Endothelial cell of umbilical vein (primary cell): Measurements from ENCODE around the gene TBL3. TPM values are rescaled to one million over a fixed set of nuclear protein-coding genes. Genes with fewer than 3 reads are reported as not detected.
A peak's percentile ranks its signal among the peaks of the same experiment; 100 is the strongest.

Source experiments
- BruUV-seq: library from RNA; stranded (reverse); fragments of 400-500 nt; replicated peaks from 2 replicates; lab custom pipeline; 2021; lab: Mats Ljungman, UMichigan
- CTCF ChIA-PET: fragments of 300-600, 350-600 bp; sonication (Branson Sonifier 250); formaldehyde crosslinking; loops from one replicate; lab custom pipeline; 2021; ENCODE audit warnings: antibody characterized with exemption, inconsistent platforms; lab: Charles Lee
- POLR2A ChIA-PET: fragments of 300-600, 350-600 bp; sonication (Branson Sonifier 250); formaldehyde crosslinking; loops from one replicate; lab custom pipeline; 2021; ENCODE audit warnings: antibody characterized with exemption, inconsistent platforms; lab: Charles Lee
- DNase-seq: peaks from one replicate; pipeline ENCODE4 v3.0.0-alpha.2; 2011; ENCODE audit warnings: low read depth, low spot score
- FAIRE-seq: peaks from 2 replicates; lab custom pipeline; 2011; peaks lifted over from hg19 to GRCh38; lab: Jason Lieb, UNC
- H2AFZ ChIP-seq: 2 replicates; pipeline ENCODE4 v1.6.0; 2012; ENCODE audit warnings: low read depth, low read length, control low read depth, inconsistent platforms
- H3K27ac ChIP-seq: 2 replicates; pipeline ENCODE4 v1.5.1; 2011; ENCODE audit warnings: low read depth, mild to moderate bottlenecking, control low read depth, low read length, moderate library complexity; ENCODE audit not compliant: insufficient read depth
- H3K27me3 ChIP-seq, 2 experiments: 2 replicates each; pipeline versions ENCODE4 v1.6.0 to v1.6.1; 2011; ENCODE audit warnings: low read length in 2 of 2, mixed read lengths in 1 of 2; ENCODE audit not compliant: control insufficient read depth in 2 of 2, insufficient read depth in 2 of 2
- H3K36me3 ChIP-seq, 2 experiments: 2 replicates in 1 of 2; 3 replicates in 1 of 2; pipeline ENCODE4 v1.5.1; 2011; ENCODE audit warnings: low read length in 2 of 2, mild to moderate bottlenecking in 1 of 2, moderate library complexity in 1 of 2; ENCODE audit not compliant: control insufficient read depth in 2 of 2, insufficient read depth in 2 of 2; ENCODE audit errors: extremely low read depth in 1 of 2
- H3K4me1 ChIP-seq: 3 replicates; pipeline ENCODE4 v1.5.1; 2011; ENCODE audit warnings: mild to moderate bottlenecking, low read length; ENCODE audit not compliant: control insufficient read depth, insufficient read depth; ENCODE audit errors: extremely low read depth
- H3K4me2 ChIP-seq: 2 replicates; pipeline ENCODE4 v1.6.1; 2011; ENCODE audit warnings: low read length, control low read depth, mixed read lengths; ENCODE audit not compliant: insufficient read depth
- H3K4me3 ChIP-seq, 3 experiments: fragments of 200-600 bp in 1 of 3; sonication (generic), shearing (Covaris generic) in 1 of 3; replicated peaks in 1 of 3; 2 replicates each; pipeline ENCODE4 v1.5.1; 2011 to 2016; ENCODE audit warnings: control low read depth in 3 of 3, low read length in 3 of 3, mild to moderate bottlenecking in 2 of 3, inconsistent platforms in 1 of 3, low read depth in 1 of 3, moderate library complexity in 1 of 3; ENCODE audit not compliant: insufficient read depth in 1 of 3
- H3K79me2 ChIP-seq: 2 replicates; pipeline ENCODE4 v1.6.0; 2012; ENCODE audit warnings: low read length, inconsistent platforms; ENCODE audit not compliant: control insufficient read depth, insufficient read depth
- H3K9ac ChIP-seq: replicated peaks from 2 replicates; pipeline ENCODE3; 2011; ENCODE audit warnings: low read length, control low read depth; ENCODE audit not compliant: insufficient read depth; ENCODE audit errors: extremely low read depth
- H3K9me1 ChIP-seq: replicated peaks from 3 replicates; pipeline ENCODE4 v1.6.0; 2011; ENCODE audit warnings: mild to moderate bottlenecking, low read length; ENCODE audit not compliant: control insufficient read depth, insufficient read depth; ENCODE audit errors: extremely low read depth
- H3K9me3 ChIP-seq: replicated peaks from 2 replicates; pipeline ENCODE4 v1.5.1; 2012; ENCODE audit warnings: low read length, inconsistent platforms; ENCODE audit not compliant: control insufficient read depth, insufficient read depth
- H4K20me1 ChIP-seq: replicated peaks from 2 replicates; pipeline ENCODE3; 2011; ENCODE audit warnings: mild to moderate bottlenecking, low read length; ENCODE audit not compliant: control insufficient read depth, insufficient read depth; ENCODE audit errors: extremely low read depth
- EZH2 ChIP-seq: IDR thresholded peaks from 2 replicates; pipeline ENCODE4 v1.6.1; 2012; ENCODE audit warnings: borderline replicate concordance, low read depth, mild to moderate bottlenecking, moderate library complexity, low read length, inconsistent platforms; ENCODE audit not compliant: severe bottlenecking
- FOS ChIP-seq: IDR thresholded peaks from 2 replicates; pipeline ENCODE4 v1.6.1; 2011; ENCODE audit warnings: mild to moderate bottlenecking, low read length, moderate library complexity, borderline replicate concordance; ENCODE audit not compliant: insufficient read depth
- GATA2 ChIP-seq: IDR thresholded peaks from 2 replicates; pipeline ENCODE4 v1.7.0; 2011; ENCODE audit warnings: low read depth, mild to moderate bottlenecking, moderate library complexity, mixed read lengths, low read length; ENCODE audit not compliant: insufficient read length, insufficient read depth
- JUN ChIP-seq: IDR thresholded peaks from 2 replicates; pipeline ENCODE4 v1.6.1; 2011; ENCODE audit warnings: borderline replicate concordance, low read depth; ENCODE audit not compliant: insufficient read length, insufficient read depth
- MYC ChIP-seq: IDR thresholded peaks from one replicate; pipeline ENCODE4 v1.6.1; 2011; ENCODE audit warnings: mild to moderate bottlenecking, low read depth, low read length
- POLR2A ChIP-seq: IDR thresholded peaks from 2 replicates; pipeline ENCODE4 v1.6.1; 2012; ENCODE audit warnings: low read depth, mild to moderate bottlenecking, control low read depth, low read length
- POLR2AphosphoS5 ChIP-seq: IDR thresholded peaks from 2 replicates; pipeline ENCODE4 v1.6.1; 2012; ENCODE audit warnings: low read depth, mild to moderate bottlenecking, control low read depth, low read length, moderate library complexity; ENCODE audit not compliant: insufficient read depth
- dilution Hi-C: fragments of 300-500 bp; cut with MboI; formaldehyde crosslinking; loops from one replicate; pipeline ENCODE4 v1.15.0; 2019; ENCODE audit warnings: low sequenced_read_pairs; ENCODE audit not compliant: extremely low pct_ligation_motif_present
- intact Hi-C: fragments of 100-400 bp; cut with micrococcal nuclease; formaldehyde crosslinking; loops from one replicate; pipeline ENCODE4 v1.10.0; 2022
- polyA plus RNA-seq, 4 experiments: library from polyadenylated mRNA; depleted of rRNA in 3 of 4; stranded (reverse) in 3 of 4; unstranded in 1 of 4; fragments of >200 nt; gene quantifications; 2 replicates each; pipeline versions ENCODE4 v1.2.1 to v1.2.3, GENCODE V29; 2011 to 2012; ENCODE audit warnings: missing spikeins in 1 of 4
- total RNA-seq: library from RNA; stranded (reverse); gene quantifications from 2 replicates; pipeline ENCODE4 v1.2.3, GENCODE V29; 2021
- TF ChIP-seq, protein P1 (sequence below): IDR thresholded peaks from 2 replicates; pipeline ENCODE4 v1.6.1; 2011; ENCODE audit not compliant: insufficient read depth, insufficient read length
- TF ChIP-seq, protein P2 (sequence below), 2 donors: IDR thresholded peaks; 1 replicate in 1 of 2; 2 replicates in 1 of 2; pipeline ENCODE4 v1.5.1; 2011; ENCODE audit warnings: low read length in 2 of 2, mild to moderate bottlenecking in 2 of 2, moderate library complexity in 2 of 2, control low read depth in 1 of 2, inconsistent platforms in 1 of 2, low read depth in 1 of 2; ENCODE audit not compliant: insufficient read depth in 1 of 2; ENCODE audit errors: extremely low read depth in 1 of 2

TBL3 gene
- total and polyA plus RNA-seq, 2 donors (not counting 3 experiments of a cell fraction or from before 2014, with no cell fraction given): 42.2 to 77.1 TPM

DNA sequence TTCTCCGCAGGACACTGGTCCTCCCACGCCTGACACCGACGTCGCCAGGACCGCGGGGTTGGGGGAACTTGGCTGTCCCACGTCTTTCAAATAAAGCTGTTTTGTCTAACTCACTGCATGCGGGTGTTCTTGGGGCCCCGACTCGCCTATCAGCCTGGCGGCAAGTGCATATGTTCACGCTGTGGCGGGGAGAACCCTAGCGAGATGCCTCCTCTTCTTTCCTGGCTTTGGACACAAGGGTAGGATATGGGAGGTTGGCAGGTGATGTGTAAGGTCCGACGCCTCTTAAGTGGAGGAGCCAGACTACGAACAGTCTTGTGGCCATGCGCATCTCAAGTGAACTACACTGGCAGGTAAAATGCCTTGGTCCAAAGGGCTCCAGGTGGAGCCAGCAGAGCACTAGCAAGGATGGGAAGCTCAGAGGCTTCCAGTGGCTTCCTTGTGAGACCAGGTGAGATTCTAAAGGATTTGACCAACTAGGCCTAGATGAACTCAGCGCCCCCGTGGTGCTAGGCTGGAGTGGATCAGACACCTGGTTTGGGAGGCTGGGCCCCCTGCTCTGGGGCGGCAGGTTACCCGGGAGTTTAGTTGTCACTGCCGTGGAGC lies 6.4 kb upstream of the TBL3 start:
- Histone ChIP-seq H3K9me1 (no peaks in the 10 kb centered on the region), H3K4me2 (peak overlapping the region; percentile 81), H3K36me3 (peaks cover 8 to 17% of the 10 kb centered on the region in 2 experiments), H3K79me2 (peaks cover 40% of the 10 kb centered on the region), H3K4me3 (peak overlapping the region; percentile 58 to 89 (median 71)), H3K27ac (peak overlapping the region; percentile 76), H3K4me1 (peaks cover 24% of the 10 kb centered on the region), H4K20me1 (no peaks in the 10 kb centered on the region), H3K9me3 (no peaks in the 10 kb centered on the region), H3K9ac (peak overlapping the region; percentile 92), H3K27me3 (no peaks in the 10 kb centered on the region), H2AFZ (no peak overlapping the region)
- dilution Hi-C loops (no loop called here), intact Hi-C loops (loop anchor here (2.0 kb wide), 1 partner anchor 43 kb away; the partner anchor contains the start of gene ZNF598)
- DNase-seq (no peak), FAIRE-seq (no peak)
- ChIA-PET POLR2A (interaction anchor here (0.7 to 1.4 kb wide), 8 partner anchors 9 to 545 kb away, joined by 3 to 7 read pairs (median 4); partner anchors contain the start of genes NUBP2, SPSB3 and UQCC4), CTCF (interaction anchor here (0.9 to 1.6 kb wide), 4 partner anchors 13 to 175 kb away, joined by 3 to 7 read pairs (median 4); partner anchors contain the start of gene GFER)
- no peak for TF ChIP-seq POLR2AphosphoS5
- TF ChIP-seq EZH2: no peak
- TF ChIP-seq POLR2A: no peak
- TF ChIP-seq GATA2: no peak
- TF ChIP-seq, protein P1, sequence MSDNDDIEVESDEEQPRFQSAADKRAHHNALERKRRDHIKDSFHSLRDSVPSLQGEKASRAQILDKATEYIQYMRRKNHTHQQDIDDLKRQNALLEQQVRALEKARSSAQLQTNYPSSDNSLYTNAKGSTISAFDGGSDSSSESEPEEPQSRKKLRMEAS: no peak
- TF ChIP-seq FOS: no peak
- no peak for TF ChIP-seq MYC
- TF ChIP-seq, protein P2, sequence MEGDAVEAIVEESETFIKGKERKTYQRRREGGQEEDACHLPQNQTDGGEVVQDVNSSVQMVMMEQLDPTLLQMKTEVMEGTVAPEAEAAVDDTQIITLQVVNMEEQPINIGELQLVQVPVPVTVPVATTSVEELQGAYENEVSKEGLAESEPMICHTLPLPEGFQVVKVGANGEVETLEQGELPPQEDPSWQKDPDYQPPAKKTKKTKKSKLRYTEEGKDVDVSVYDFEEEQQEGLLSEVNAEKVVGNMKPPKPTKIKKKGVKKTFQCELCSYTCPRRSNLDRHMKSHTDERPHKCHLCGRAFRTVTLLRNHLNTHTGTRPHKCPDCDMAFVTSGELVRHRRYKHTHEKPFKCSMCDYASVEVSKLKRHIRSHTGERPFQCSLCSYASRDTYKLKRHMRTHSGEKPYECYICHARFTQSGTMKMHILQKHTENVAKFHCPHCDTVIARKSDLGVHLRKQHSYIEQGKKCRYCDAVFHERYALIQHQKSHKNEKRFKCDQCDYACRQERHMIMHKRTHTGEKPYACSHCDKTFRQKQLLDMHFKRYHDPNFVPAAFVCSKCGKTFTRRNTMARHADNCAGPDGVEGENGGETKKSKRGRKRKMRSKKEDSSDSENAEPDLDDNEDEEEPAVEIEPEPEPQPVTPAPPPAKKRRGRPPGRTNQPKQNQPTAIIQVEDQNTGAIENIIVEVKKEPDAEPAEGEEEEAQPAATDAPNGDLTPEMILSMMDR (IDR thresholded peaks at IDR 0.05; ENCODE audit: extremely low read depth in 1 of 2, insufficient read depth in 1 of 2, low read depth in 1 of 2, low read length in 2 of 2): no peak
- no peak for TF ChIP-seq JUN
- BruUV-seq: no TSS peak
